GM12872 (cell line): ENCODE measurements around the gene OTX2.

Experiments
- TF ChIP-seq, protein P1 (sequence below): IDR thresholded peaks from 3 replicates; pipeline ENCODE4 v1.5.1; 2011; ENCODE audit warnings: low read depth, mild to moderate bottlenecking, low read length, moderate library complexity; ENCODE audit not compliant: insufficient read depth

OTX2 gene

DNA sequence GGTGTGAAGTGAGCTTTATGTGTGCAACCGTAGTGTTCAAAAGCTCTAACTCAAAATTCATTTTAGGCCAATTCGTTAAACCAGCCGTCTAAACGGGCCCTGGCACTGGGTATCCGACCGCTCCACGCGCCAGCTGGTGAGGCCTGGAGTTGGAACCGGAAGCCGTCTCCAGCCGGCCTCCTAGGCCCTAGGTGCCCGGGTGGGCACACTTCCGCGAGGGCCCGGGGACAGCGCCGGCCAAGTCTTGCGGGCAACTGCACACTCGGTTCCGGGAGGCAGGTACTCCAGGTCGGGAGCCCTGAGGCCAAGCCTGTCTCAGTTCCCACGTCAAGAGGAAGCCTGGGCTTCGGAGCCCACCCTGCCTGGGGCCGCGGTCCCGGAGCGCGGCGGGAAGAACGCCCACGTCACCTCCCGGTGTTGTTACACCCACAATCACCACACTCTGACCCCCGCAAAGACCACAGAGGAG, 16.2 kb downstream of the OTX2 start:
- TF ChIP-seq, protein P1, sequence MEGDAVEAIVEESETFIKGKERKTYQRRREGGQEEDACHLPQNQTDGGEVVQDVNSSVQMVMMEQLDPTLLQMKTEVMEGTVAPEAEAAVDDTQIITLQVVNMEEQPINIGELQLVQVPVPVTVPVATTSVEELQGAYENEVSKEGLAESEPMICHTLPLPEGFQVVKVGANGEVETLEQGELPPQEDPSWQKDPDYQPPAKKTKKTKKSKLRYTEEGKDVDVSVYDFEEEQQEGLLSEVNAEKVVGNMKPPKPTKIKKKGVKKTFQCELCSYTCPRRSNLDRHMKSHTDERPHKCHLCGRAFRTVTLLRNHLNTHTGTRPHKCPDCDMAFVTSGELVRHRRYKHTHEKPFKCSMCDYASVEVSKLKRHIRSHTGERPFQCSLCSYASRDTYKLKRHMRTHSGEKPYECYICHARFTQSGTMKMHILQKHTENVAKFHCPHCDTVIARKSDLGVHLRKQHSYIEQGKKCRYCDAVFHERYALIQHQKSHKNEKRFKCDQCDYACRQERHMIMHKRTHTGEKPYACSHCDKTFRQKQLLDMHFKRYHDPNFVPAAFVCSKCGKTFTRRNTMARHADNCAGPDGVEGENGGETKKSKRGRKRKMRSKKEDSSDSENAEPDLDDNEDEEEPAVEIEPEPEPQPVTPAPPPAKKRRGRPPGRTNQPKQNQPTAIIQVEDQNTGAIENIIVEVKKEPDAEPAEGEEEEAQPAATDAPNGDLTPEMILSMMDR = no peak

DNA sequence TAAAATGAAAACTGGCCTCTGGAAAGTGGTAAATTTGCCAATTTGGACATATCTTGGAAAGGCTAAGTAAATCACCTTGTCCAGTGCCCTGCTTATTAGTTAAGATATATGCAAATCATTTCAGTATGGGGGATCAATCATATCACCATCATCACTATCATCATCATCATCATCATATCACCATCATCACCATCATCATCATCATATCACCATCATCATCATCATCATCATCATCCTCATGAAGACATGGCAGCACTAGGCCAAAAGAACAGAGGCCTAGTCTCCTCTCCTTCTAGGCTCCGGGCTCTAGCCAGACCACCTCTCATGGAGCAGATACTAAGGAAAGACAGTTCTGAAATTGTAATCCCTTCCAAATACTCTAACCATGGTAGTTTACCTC, 20.3 kb downstream of the OTX2 start:
- TF ChIP-seq, protein P1 = no peak

DNA sequence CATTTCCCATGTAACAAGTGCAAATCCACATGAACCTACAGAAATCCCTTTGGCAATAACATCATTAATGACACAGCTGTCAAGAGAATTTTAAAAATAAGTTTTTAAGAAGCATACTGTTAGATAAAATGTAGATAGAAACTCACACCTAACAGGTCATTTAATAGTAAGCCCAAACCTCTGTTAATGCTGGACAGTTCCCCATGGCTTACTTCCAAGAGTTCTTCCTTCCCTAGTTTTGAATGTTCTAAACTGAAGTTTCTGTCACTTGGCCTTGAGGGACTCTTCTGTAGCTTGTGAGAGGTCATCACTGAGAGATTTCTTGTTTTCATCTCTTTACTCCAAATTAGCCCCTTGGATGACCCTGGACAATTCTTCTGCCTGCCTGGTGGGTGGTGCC, 22.7 kb downstream of the OTX2 start:
- TF ChIP-seq, protein P1 = no peak

DNA sequence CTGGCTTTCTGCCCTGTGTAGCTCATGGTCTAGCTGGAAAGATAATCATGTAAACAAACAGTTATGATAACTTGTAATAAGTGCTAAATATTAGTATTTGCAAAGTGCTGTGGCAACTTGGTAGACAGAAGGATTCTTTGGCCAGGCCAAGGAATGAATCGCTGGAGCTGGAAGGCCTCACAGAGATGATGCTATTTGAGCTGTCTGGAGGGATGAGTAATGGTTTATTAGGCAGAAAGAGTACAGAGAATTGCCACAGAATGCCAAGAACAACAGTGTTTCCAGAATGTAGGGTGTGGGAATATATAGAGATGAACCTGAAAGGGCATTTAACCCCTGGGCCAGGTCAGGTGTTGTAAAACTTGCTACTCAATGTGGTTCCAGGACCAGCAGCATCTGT, 27.6 kb downstream of the OTX2 start:
- TF ChIP-seq, protein P1 = no peak

DNA sequence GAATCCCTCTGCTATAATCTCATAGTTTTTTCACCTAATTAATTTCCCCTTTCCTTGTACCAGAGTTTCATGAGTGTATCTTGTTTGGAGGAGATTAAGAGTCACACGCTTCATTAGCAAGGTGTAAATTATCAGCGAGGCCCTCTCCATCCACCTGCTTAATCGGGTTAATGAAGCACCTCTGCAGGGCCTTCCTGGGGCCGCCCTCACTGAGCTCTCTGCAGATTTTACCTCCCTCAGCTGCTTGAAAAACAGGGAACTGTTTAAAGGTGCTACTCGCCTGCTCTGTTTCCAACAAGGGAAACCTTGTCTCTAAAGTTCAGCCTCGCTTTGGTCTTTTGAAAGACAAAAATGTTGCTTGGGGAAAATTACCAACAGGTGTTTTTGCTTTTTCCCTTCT, 35.8 kb downstream of the OTX2 start:
- TF ChIP-seq, protein P1 = no peak

DNA sequence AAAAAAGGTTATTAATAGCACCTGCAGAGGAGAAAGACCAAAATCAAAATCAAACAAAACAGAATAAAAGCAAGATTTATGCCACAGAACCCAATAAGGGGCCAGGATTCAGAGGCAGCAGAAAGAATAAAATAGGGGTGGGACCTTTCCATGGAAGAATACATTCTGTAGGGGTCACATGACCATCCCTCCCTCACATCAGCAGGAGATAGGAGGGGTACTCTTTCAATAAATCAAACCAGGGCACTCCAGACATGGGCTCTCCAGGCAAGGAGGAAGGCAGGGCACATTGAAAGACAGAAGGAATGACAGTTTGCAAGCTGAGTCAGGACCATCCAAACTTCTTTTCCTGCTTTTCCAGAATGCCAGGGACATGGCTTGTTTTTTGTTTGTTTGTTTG, 39.8 kb downstream of the OTX2 start:
- TF ChIP-seq, protein P1 = no peak

DNA sequence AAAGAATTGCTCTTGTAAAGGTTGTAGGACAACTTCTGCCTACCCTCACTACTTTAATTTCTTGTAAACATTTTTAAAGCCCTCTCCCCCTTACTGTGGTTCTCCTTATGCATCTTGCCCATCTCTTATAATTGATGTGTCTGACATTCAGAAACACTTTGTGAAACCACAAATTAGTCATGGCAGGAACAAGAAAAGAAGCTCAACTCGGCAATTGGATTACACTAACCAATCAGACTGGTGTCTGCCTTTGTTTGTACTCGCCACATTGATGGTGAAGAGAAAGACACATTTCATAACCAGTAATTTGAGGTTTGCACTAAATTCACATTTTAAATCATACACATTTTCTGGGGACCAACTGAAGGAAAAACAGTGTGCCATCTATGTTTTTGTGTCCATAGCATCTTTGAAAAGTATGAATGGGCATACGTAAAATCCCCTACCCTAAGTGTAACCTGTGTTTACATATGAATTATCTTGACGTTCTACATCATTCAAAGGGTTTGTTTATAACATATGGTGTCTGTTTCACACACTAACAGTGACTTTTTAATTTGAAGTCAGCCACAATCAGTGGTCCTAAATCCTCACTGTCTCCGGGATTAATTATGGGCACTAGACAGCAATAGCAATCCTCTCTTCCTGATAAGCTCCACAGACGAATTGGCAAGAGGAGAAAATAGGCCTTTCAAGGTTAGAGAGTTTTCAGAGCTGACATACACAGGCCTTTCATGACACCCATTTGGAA, 49.9 kb downstream of the OTX2 start:
- TF ChIP-seq, protein P1 = no peak

DNA sequence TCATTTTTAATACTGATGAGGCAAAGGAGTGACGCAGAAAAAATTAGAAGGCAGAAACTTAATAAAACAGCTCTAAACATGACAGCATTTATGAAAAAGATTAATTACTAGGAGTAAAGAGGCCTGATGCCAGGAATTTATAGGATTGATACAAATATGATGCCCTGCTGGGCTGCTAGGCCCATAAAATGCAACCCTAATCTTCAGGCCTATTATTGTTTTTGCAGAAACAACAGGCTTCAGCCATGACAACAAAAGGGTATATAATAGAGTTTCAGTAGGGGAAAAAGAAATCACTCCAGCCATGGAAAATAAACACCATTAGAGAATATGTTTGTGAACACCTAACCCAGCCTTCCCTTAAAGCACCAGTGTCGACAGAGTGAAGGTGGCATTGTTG, 50.6 kb downstream of the OTX2 start:
- TF ChIP-seq, protein P1 = no peak
